Osteoblast (primary cell): Measurements from ENCODE around the gene FAT3. TPM values are rescaled to one million over a fixed set of nuclear protein-coding genes. Genes with fewer than 3 reads are reported as not detected.

Experiments used
- DNase-seq: peaks from one replicate; pipeline ENCODE4 v3.0.0; 2011; ENCODE audit warnings: low spot score, mixed read lengths; ENCODE audit not compliant: insufficient read length; ENCODE audit errors: missing footprints
- H2AFZ ChIP-seq: 2 replicates; pipeline ENCODE4 v1.6.0; 2011; ENCODE audit warnings: mild to moderate bottlenecking, low read length
- H3K27ac ChIP-seq: 2 replicates; pipeline ENCODE4 v1.5.1; 2011; ENCODE audit warnings: mild to moderate bottlenecking, low read depth, low read length, moderate library complexity
- H3K27me3 ChIP-seq: 2 replicates; pipeline ENCODE4 v1.6.0; 2012; ENCODE audit warnings: mild to moderate bottlenecking, control low read depth, inconsistent platforms, low read length, moderate library complexity; ENCODE audit not compliant: insufficient read depth
- H3K36me3 ChIP-seq: 2 replicates; pipeline ENCODE4 v1.5.1; 2011; ENCODE audit warnings: mild to moderate bottlenecking, low read length, control low read depth, moderate library complexity; ENCODE audit not compliant: insufficient read depth
- H3K4me1 ChIP-seq: 2 replicates; pipeline ENCODE4 v1.5.1; 2011; ENCODE audit warnings: mild to moderate bottlenecking, low read length, control low read depth, moderate library complexity; ENCODE audit not compliant: insufficient read depth
- H3K4me2 ChIP-seq: 2 replicates; pipeline ENCODE4 v1.6.0; 2011; ENCODE audit warnings: mild to moderate bottlenecking, low read length; ENCODE audit not compliant: insufficient read depth
- H3K4me3 ChIP-seq: fragments of 200-600 bp; sonication (generic); 3 replicates; pipeline ENCODE4 v1.5.1; 2012; ENCODE audit warnings: mild to moderate bottlenecking, low read length, inconsistent platforms; ENCODE audit not compliant: insufficient read depth
- H3K79me2 ChIP-seq: 2 replicates; pipeline ENCODE4 v1.6.0; 2012; ENCODE audit warnings: mild to moderate bottlenecking, low read length, control low read depth, inconsistent platforms; ENCODE audit not compliant: insufficient read depth
- H3K9me3 ChIP-seq: 2 replicates; pipeline ENCODE4 v1.5.1; 2011; ENCODE audit warnings: low read depth, low read length, control low read depth
- H4K20me1 ChIP-seq: 2 replicates; pipeline ENCODE4 v1.6.0; 2012; ENCODE audit warnings: mild to moderate bottlenecking, low read length, control low read depth; ENCODE audit not compliant: insufficient read depth
- total RNA-seq: library from RNA; depleted of rRNA; stranded (reverse); fragments of >200 nt; gene quantifications from 2 replicates; pipeline ENCODE4 v1.2.3, GENCODE V29; 2012
- TF ChIP-seq, protein P1 (sequence below): IDR thresholded peaks from 2 replicates; pipeline ENCODE4 v1.5.1; 2011; ENCODE audit warnings: mild to moderate bottlenecking, low read depth, low read length, moderate library complexity; ENCODE audit errors: extremely low read depth

Gene FAT3
- total RNA-seq, 1 donor = 2.2 TPM

DNA sequence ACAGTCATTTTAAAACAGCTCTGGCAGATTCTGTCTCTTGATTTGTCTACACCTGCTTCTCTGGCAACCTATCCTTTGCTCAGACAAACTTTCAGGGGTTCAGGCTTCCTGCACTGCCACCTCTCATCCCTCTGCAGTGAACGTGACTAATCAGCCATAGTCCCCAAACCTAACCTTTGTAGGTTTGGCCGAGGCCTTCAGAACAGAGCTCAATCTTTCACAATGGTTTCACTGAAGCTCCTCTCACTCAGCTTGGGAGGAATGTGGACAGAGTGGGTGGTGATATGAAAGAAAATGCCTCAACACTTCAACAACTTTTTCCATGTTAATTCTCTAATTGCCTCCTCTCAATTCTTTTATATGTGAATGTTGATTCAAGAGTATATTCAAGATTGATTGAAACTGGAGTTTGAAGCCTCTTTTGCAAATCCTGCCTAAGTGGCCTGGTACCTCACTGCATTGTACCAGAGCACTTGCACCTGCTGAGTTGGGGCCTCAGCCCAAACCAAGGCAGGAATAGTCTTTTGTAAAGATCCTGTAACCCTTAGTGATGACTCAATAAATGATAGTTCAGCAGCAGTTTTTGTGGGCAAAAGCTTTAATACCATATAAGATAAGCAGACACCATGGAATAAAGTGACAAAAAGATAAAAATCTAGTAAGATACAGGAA lies 33.9 kb upstream of the FAT3 start:
- Histone ChIP-seq H4K20me1 (no peaks in the 10 kb centered on the region), H3K9me3 (no peaks in the 10 kb centered on the region), H3K4me2 (no peak overlapping the region), H2AFZ (no peak overlapping the region), H3K27me3 (no peaks in the 10 kb centered on the region), H3K36me3 (no peaks in the 10 kb centered on the region), H3K4me1 (no peaks in the 10 kb centered on the region), H3K79me2 (no peaks in the 10 kb centered on the region), H3K27ac (no peak overlapping the region), H3K4me3 (no peak overlapping the region)
- TF ChIP-seq, protein P1, sequence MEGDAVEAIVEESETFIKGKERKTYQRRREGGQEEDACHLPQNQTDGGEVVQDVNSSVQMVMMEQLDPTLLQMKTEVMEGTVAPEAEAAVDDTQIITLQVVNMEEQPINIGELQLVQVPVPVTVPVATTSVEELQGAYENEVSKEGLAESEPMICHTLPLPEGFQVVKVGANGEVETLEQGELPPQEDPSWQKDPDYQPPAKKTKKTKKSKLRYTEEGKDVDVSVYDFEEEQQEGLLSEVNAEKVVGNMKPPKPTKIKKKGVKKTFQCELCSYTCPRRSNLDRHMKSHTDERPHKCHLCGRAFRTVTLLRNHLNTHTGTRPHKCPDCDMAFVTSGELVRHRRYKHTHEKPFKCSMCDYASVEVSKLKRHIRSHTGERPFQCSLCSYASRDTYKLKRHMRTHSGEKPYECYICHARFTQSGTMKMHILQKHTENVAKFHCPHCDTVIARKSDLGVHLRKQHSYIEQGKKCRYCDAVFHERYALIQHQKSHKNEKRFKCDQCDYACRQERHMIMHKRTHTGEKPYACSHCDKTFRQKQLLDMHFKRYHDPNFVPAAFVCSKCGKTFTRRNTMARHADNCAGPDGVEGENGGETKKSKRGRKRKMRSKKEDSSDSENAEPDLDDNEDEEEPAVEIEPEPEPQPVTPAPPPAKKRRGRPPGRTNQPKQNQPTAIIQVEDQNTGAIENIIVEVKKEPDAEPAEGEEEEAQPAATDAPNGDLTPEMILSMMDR = no peak
- DNase-seq = no peak

DNA sequence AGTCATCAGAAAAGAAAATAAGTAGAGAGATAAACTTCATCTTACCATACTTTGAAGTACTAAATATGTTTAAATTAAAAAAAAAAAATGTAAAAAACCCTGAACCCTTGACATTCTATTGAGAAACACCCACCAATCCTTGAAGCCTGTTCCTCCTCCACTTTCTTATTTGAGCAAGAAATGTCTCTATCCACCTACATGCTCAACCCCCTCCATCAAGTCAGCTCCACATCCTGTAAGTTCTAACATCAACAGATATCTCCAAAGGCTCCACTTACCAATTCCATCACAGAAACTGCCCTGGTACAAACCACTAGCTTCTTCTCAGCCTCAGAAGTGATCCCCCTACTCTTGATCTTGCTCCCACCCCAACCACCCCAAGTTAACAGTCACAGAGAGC lies 32.5 kb upstream of the FAT3 start:
- Histone ChIP-seq H3K9me3 (no peaks in the 10 kb centered on the region), H3K79me2 (no peaks in the 10 kb centered on the region), H2AFZ (no peak overlapping the region), H3K4me2 (no peak overlapping the region), H3K27me3 (no peaks in the 10 kb centered on the region), H3K4me1 (no peaks in the 10 kb centered on the region), H4K20me1 (no peaks in the 10 kb centered on the region), H3K36me3 (no peaks in the 10 kb centered on the region), H3K27ac (no peak overlapping the region), H3K4me3 (no peak overlapping the region)
- DNase-seq = no peak
- TF ChIP-seq, protein P1 = no peak

GRCh38 chr11:92198268-92198667 lies 26.4 kb upstream of the FAT3 start:
- Histone ChIP-seq H3K9me3 (no peaks in the 10 kb centered on the region), H3K79me2 (no peaks in the 10 kb centered on the region), H3K4me2 (no peak overlapping the region)

DNA sequence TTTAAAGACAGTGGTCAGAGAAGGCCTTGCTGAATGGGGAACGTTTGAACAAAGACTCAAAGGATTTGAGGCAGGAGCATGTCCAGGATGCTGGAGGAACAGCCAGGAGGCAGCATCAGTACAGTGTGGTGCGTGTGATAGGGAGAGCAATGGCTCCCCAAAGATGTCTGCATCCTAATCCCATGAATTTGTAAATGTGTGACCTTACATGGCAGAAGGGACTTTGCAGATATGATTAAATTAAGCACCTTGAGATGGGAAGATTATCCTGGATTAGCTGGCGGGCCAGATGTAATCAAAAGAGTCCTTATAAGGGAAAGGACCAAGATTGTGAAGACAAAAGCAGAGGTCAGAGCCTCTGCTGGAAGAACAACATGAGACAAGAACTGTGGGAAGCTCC lies 24.6 kb upstream of the FAT3 start:
- Histone ChIP-seq H3K4me1 (no peaks in the 10 kb centered on the region), H4K20me1 (no peaks in the 10 kb centered on the region), H3K79me2 (no peaks in the 10 kb centered on the region), H3K4me2 (no peak overlapping the region), H3K27me3 (no peaks in the 10 kb centered on the region), H3K27ac (no peak overlapping the region), H3K9me3 (no peaks in the 10 kb centered on the region), H3K36me3 (no peaks in the 10 kb centered on the region), H3K4me3 (no peak overlapping the region), H2AFZ (no peak overlapping the region)
- TF ChIP-seq, protein P1 = no peak
- DNase-seq = no peak

More at GRCh38 chr11:92198268-92198667, 26.4 kb upstream of the FAT3 start:
- TF ChIP-seq, protein P1 = no peak
- Histone ChIP-seq H3K4me3 (no peak overlapping the region), H4K20me1 (no peaks in the 10 kb centered on the region), H3K27me3 (no peaks in the 10 kb centered on the region), H3K4me1 (no peaks in the 10 kb centered on the region), H3K27ac (no peak overlapping the region), H2AFZ (no peak overlapping the region), H3K36me3 (no peaks in the 10 kb centered on the region)
- no peak for DNase-seq
